SK-N-SH (cell line): ENCODE measurements around the gene SPATA16. TPM values are rescaled to one million over a fixed set of nuclear protein-coding genes. Genes with fewer than 3 reads are reported as not detected.

Experiments used
- CTCF ChIA-PET: fragments of 300-600, 350-600 bp; formaldehyde crosslinking; extraction: SDS; loops from one replicate; lab custom pipeline; 2021; lab: Yijun Ruan, JAX
- POLR2A ChIA-PET: fragments of 350-600 bp; sonication (Branson Sonifier 250); formaldehyde crosslinking; extraction: SDS; loops from one replicate; lab custom pipeline; 2020; ENCODE audit warnings: antibody characterized with exemption, inconsistent platforms; lab: Yijun Ruan, JAX
- DNase-seq: peaks from one replicate; pipeline ENCODE4 v3.0.0; 2012
- H2AFZ ChIP-seq: fragments of 200-600 bp; sonication (generic); 2 replicates; pipeline ENCODE4 v1.8.1; 2016; ENCODE audit warnings: antibody characterized with exemption, mild to moderate bottlenecking, low read depth
- H3F3A ChIP-seq: fragments of 200-600 bp; sonication (generic); replicated peaks from 2 replicates; pipeline ENCODE3; 2016; ENCODE audit warnings: antibody characterized with exemption, mild to moderate bottlenecking; ENCODE audit not compliant: insufficient read depth
- H3K27ac ChIP-seq, 2 experiments: fragments of 200-500 bp in 1 of 2; fragments of 200-600 bp in 1 of 2; sonication (Bioruptor generic) in 1 of 2; sonication (generic), shearing (Covaris generic) in 1 of 2; 2 replicates each; pipeline versions ENCODE4 v1.5.1 to v1.6.1; 2014 to 2016; ENCODE audit warnings: low read depth in 2 of 2, inconsistent platforms in 1 of 2, low read length in 1 of 2, mild to moderate bottlenecking in 1 of 2, mixed read lengths in 1 of 2
- H3K27me3 ChIP-seq: fragments of 200-600 bp; sonication (generic), shearing (Covaris generic); 2 replicates; pipeline ENCODE4 v1.6.1; 2016; ENCODE audit warnings: mixed run types; ENCODE audit not compliant: insufficient read depth
- H3K36me3 ChIP-seq, 2 experiments: fragments of 200-500 bp in 1 of 2; fragments of 200-600 bp in 1 of 2; sonication (Bioruptor generic) in 1 of 2; sonication (generic) in 1 of 2; replicated peaks in 1 of 2; 2 replicates each; pipeline versions ENCODE3 to v1.5.1; 2014 to 2016; ENCODE audit warnings: low read length in 1 of 2, mild to moderate bottlenecking in 1 of 2; ENCODE audit not compliant: insufficient read depth in 2 of 2, control insufficient read depth in 1 of 2
- H3K4me1 ChIP-seq, 2 experiments: fragments of 200-500 bp in 1 of 2; fragments of 200-600 bp in 1 of 2; sonication (Bioruptor generic) in 1 of 2; sonication (generic), shearing (Covaris generic) in 1 of 2; 2 replicates each; pipeline versions ENCODE4 v1.5.1 to v1.6.1; 2014 to 2016; ENCODE audit warnings: low read depth in 1 of 2, low read length in 1 of 2, mixed run types in 1 of 2; ENCODE audit not compliant: insufficient read depth in 2 of 2, control insufficient read depth in 1 of 2
- H3K4me2 ChIP-seq: fragments of 200-600 bp; sonication (generic), shearing (Covaris generic); 2 replicates; pipeline ENCODE4 v1.6.1; 2017; ENCODE audit warnings: mixed run types
- H3K4me3 ChIP-seq, 2 experiments: fragments of 200-500 bp in 1 of 2; fragments of 200-600 bp in 1 of 2; sonication (Bioruptor generic) in 1 of 2; sonication (generic), shearing (Covaris generic) in 1 of 2; 2 replicates each; pipeline versions ENCODE4 v1.5.1 to v1.8.1; 2014 to 2016; ENCODE audit warnings: low read depth in 2 of 2, inconsistent platforms in 1 of 2, low read length in 1 of 2, mild to moderate bottlenecking in 1 of 2, mixed read lengths in 1 of 2, moderate library complexity in 1 of 2
- H3K79me2 ChIP-seq: fragments of 200-600 bp; sonication (generic); 2 replicates; pipeline ENCODE4 v1.8.1; 2017; ENCODE audit warnings: mild to moderate bottlenecking; ENCODE audit not compliant: insufficient read depth
- H3K9ac ChIP-seq: fragments of 200-600 bp; sonication (generic); 2 replicates; pipeline ENCODE4 v1.6.1; 2017; ENCODE audit warnings: mixed run types
- H3K9me2 ChIP-seq: fragments of 200-600 bp; sonication (generic); 2 replicates; pipeline ENCODE4 v1.6.1; 2017; ENCODE audit warnings: mixed run types
- H3K9me3 ChIP-seq: fragments of 200-600 bp; sonication (generic); 2 replicates; pipeline ENCODE4 v1.6.1; 2017; ENCODE audit warnings: mixed run types, mild to moderate bottlenecking, moderate library complexity
- H4K20me1 ChIP-seq: fragments of 200-600 bp; sonication (generic); 2 replicates; pipeline ENCODE4 v1.6.1; 2017; ENCODE audit warnings: mild to moderate bottlenecking, mixed run types; ENCODE audit not compliant: insufficient read depth
- CTCF ChIP-seq: fragments of 200-600 bp; sonication (generic); IDR thresholded peaks from 2 replicates; pipeline ENCODE4 v1.6.1; 2017; ENCODE audit warnings: antibody characterized with exemption, mild to moderate bottlenecking, moderate library complexity
- FOSL2 ChIP-seq: IDR thresholded peaks from 2 replicates; pipeline ENCODE4 v1.4.0; 2012; ENCODE audit warnings: low read depth, mild to moderate bottlenecking, moderate library complexity, borderline replicate concordance
- FOXM1 ChIP-seq: IDR thresholded peaks from 2 replicates; pipeline ENCODE4 v1.4.0; 2012; ENCODE audit warnings: low read depth, mild to moderate bottlenecking
- GATA2 ChIP-seq: sonication (generic); formaldehyde crosslinking; IDR thresholded peaks from 2 replicates; pipeline ENCODE4 v1.5.0; 2020; ENCODE audit warnings: mild to moderate bottlenecking, missing genetic modification reagents
- IRF3 ChIP-seq: fragments of 150-350 bp; IDR thresholded peaks from 2 replicates; pipeline ENCODE4 v1.6.1; 2016; ENCODE audit warnings: mild to moderate bottlenecking, low read depth, low read length
- MAX ChIP-seq: IDR thresholded peaks from 2 replicates; pipeline ENCODE4 v1.4.0; 2012; ENCODE audit warnings: low read depth
- PBX3 ChIP-seq: IDR thresholded peaks from 2 replicates; pipeline ENCODE4; 2012
- POLR2AphosphoS5 ChIP-seq: IDR thresholded peaks from 2 replicates; pipeline ENCODE4 v1.6.1; 2012; ENCODE audit warnings: low read depth, low read length
- RCOR1 ChIP-seq: fragments of 150-350 bp; IDR thresholded peaks from 2 replicates; pipeline ENCODE4 v1.6.1; 2017; ENCODE audit warnings: antibody characterized with exemption, low read length
- REST ChIP-seq: IDR thresholded peaks from 2 replicates; pipeline ENCODE4 v1.6.1; 2012; ENCODE audit warnings: mild to moderate bottlenecking, low read depth, low read length, moderate library complexity
- RXRA ChIP-seq: IDR thresholded peaks from 2 replicates; pipeline ENCODE4 v1.4.0; 2012; ENCODE audit warnings: low read depth, mild to moderate bottlenecking, borderline replicate concordance
- SIN3A ChIP-seq: IDR thresholded peaks from 2 replicates; pipeline ENCODE4 v1.6.1; 2012; ENCODE audit warnings: low read depth, mild to moderate bottlenecking, low read length, moderate library complexity, borderline replicate concordance
- SMC3 ChIP-seq: IDR thresholded peaks from 2 replicates; pipeline ENCODE4 v1.6.1; 2012; ENCODE audit warnings: low read depth, low read length, improper control_type of control experiment
- TCF12 ChIP-seq: IDR thresholded peaks from 2 replicates; pipeline ENCODE4 v1.4.0; 2012
- TEAD4 ChIP-seq: IDR thresholded peaks from 2 replicates; pipeline ENCODE4 v1.4.0; 2012; ENCODE audit warnings: mild to moderate bottlenecking, borderline replicate concordance; ENCODE audit not compliant: insufficient read depth
- YY1 ChIP-seq: IDR thresholded peaks from 2 replicates; pipeline ENCODE4 v1.4.0; 2012; ENCODE audit warnings: low read depth, mild to moderate bottlenecking
- WGBS: methylation state at CpG from one replicate; pipeline ENCODE4 v1.1.6; 2017; ENCODE audit warnings: low lambda C conversion rate; 5-methylcytosine and 5-hydroxymethylcytosine counted together
- polyA plus RNA-seq, 3 experiments: library from polyadenylated mRNA; depleted of rRNA; stranded (reverse); fragments of >200 nt; gene quantifications; 2 replicates each; pipeline ENCODE4 v1.2.3, GENCODE V29; 2012

Gene SPATA16
- polyA plus RNA-seq, 1 of the 3 experiments (the other 2 are of a cell fraction) = not detected

GRCh38 chr3:172869368-172869771, 271.7 kb downstream of the SPATA16 start:
- Histone ChIP-seq H3K4me1 (no peaks in the 10 kb centered on the region), H3K9me3 (no peaks in the 10 kb centered on the region), H3K4me3 (no peak overlapping the region), H3F3A (no peaks in the 10 kb centered on the region), H3K27me3 (no peaks in the 10 kb centered on the region), H3K27ac (no peak overlapping the region), H3K9me2 (no peaks in the 10 kb centered on the region), H3K36me3 (no peaks in the 10 kb centered on the region), H2AFZ (no peak overlapping the region), H3K79me2 (no peaks in the 10 kb centered on the region), H3K4me2 (no peak overlapping the region), H3K9ac (no peak overlapping the region), H4K20me1 (no peaks in the 10 kb centered on the region)
- DNase-seq = no peak
- ChIA-PET CTCF (interaction anchor here (0.8 kb wide), 1 partner anchor 23 kb away, joined by 3 read pairs; no protein-coding TSS in a partner anchor), POLR2A (no interaction called here)
- TF ChIP-seq IRF3 (no peak), POLR2AphosphoS5 (no peak), GATA2 (no peak), MAX (no peak), RCOR1 (no peak), SIN3A (no peak), REST (no peak), CTCF (no peak), SMC3 (no peak), TEAD4 (no peak), YY1 (no peak), TCF12 (no peak), FOSL2 (no peak), PBX3 (no peak), FOXM1 (no peak), RXRA (no peak)
- 33% methylated on average over 3 of the region's 3 CpGs for WGBS
